ENCODE data around the gene FITM2. TPM values are rescaled to one million over a fixed set of nuclear protein-coding genes. Genes with fewer than 3 reads are reported as not detected.
"Not testable (repeated sequence)": the region's sequence is repeated elsewhere in the genome, so short reads cannot be mapped to it uniquely, and the experiment has no call there.

FITM2 gene
- total RNA-seq, 1 donor from 2014 or later, result 4.5 TPM

GRCh38 chr20:44301285-44301684, 9.7 kb downstream of the FITM2 start:
- no peak for DNase-seq (ENCODE audit: low read depth)
- no peak for TF ChIP-seq CTCF (IDR thresholded peaks at IDR 0.05; ENCODE audit: insufficient read depth, low read length, severe bottlenecking)
- no peaks in the 10 kb centered on the region for H3K27me3 ChIP-seq (ENCODE audit: control insufficient read depth, insufficient read depth, low read length)
- H3K4me3 ChIP-seq (ENCODE audit: low read depth, low read length), result no peak overlapping the region
- H3K36me3 ChIP-seq (ENCODE audit: control insufficient read depth, insufficient read depth, low read length), result no peaks in the 10 kb centered on the region
- FAIRE-seq, result no peak

- FAIRE-seq, result not testable (repeated sequence)
Measured at GRCh38 chr20:44299011-44299535, 11.9 kb downstream of the FITM2 start.

GRCh38 chr20:44297721-44298120, 13.3 kb downstream of the FITM2 start:
- H3K36me3 ChIP-seq (ENCODE audit: control insufficient read depth, insufficient read depth, low read length), result no peaks in the 10 kb centered on the region
- H3K4me3 ChIP-seq (ENCODE audit: low read depth, low read length), result no peak overlapping the region
- DNase-seq (ENCODE audit: low read depth) (no peak), FAIRE-seq (no peak)
- no peaks in the 10 kb centered on the region for H3K27me3 ChIP-seq (ENCODE audit: control insufficient read depth, insufficient read depth, low read length)
- TF ChIP-seq CTCF (IDR thresholded peaks at IDR 0.05; ENCODE audit: insufficient read depth, low read length, severe bottlenecking), result no peak

More at GRCh38 chr20:44299011-44299535, 11.9 kb downstream of the FITM2 start:
- H3K36me3 ChIP-seq (ENCODE audit: control insufficient read depth, insufficient read depth, low read length); DNase-seq (ENCODE audit: low read depth); H3K27me3 ChIP-seq (ENCODE audit: control insufficient read depth, insufficient read depth, low read length); H3K4me3 ChIP-seq (ENCODE audit: low read depth, low read length): not testable (repeated sequence)

GRCh38 chr20:44296011-44296410, 15.0 kb downstream of the FITM2 start:
- no peak for TF ChIP-seq CTCF (IDR thresholded peaks at IDR 0.05; ENCODE audit: insufficient read depth, low read length, severe bottlenecking)
- Histone ChIP-seq H3K36me3 (ENCODE audit: control insufficient read depth, insufficient read depth, low read length) (no peaks in the 10 kb centered on the region), H3K27me3 (ENCODE audit: control insufficient read depth, insufficient read depth, low read length) (no peaks in the 10 kb centered on the region), H3K4me3 (ENCODE audit: low read depth, low read length) (no peak overlapping the region)
- DNase-seq (ENCODE audit: low read depth), result no peak
- no peak for FAIRE-seq

GRCh38 chr20:44291754-44292153, 19.2 kb downstream of the FITM2 start:
- no peak for FAIRE-seq
- TF ChIP-seq CTCF (IDR thresholded peaks at IDR 0.05; ENCODE audit: insufficient read depth, low read length, severe bottlenecking), result no peak
- no peak overlapping the region for H3K4me3 ChIP-seq (ENCODE audit: low read depth, low read length)
- no peaks in the 10 kb centered on the region for H3K36me3 ChIP-seq (ENCODE audit: control insufficient read depth, insufficient read depth, low read length)
- DNase-seq (ENCODE audit: low read depth), result no peak
- H3K27me3 ChIP-seq (ENCODE audit: control insufficient read depth, insufficient read depth, low read length), result no peaks in the 10 kb centered on the region

GRCh38 chr20:44288252-44288651, 22.8 kb downstream of the FITM2 start:
- FAIRE-seq (no peak), DNase-seq (ENCODE audit: low read depth) (no peak)
- no peak overlapping the region for H3K4me3 ChIP-seq (ENCODE audit: low read depth, low read length)
- H3K36me3 ChIP-seq (ENCODE audit: control insufficient read depth, insufficient read depth, low read length), result no peaks in the 10 kb centered on the region
- no peaks in the 10 kb centered on the region for H3K27me3 ChIP-seq (ENCODE audit: control insufficient read depth, insufficient read depth, low read length)
- no peak for TF ChIP-seq CTCF (IDR thresholded peaks at IDR 0.05; ENCODE audit: insufficient read depth, low read length, severe bottlenecking)
